Mucosa of rectum (tissue), 2 donors: ENCODE results near the gene MYH6.

Experiments used
- H3K27ac ChIP-seq, 2 donors: one replicate each; pipeline ENCODE4 v1.7.0; 2013; ENCODE audit warnings: inconsistent platforms in 2 of 2, low read depth in 2 of 2, low read length in 2 of 2
- H3K27me3 ChIP-seq, 2 donors: one replicate each; pipeline ENCODE4 v1.7.0; 2013; ENCODE audit warnings: low read length in 2 of 2; ENCODE audit not compliant: control insufficient read depth in 2 of 2, insufficient read depth in 2 of 2
- H3K36me3 ChIP-seq, 2 donors: one replicate each; pipeline ENCODE4 v1.7.0; 2013; ENCODE audit warnings: low read length in 2 of 2; ENCODE audit not compliant: control insufficient read depth in 2 of 2, insufficient read depth in 2 of 2
- H3K4me1 ChIP-seq, 2 donors: one replicate each; pipeline ENCODE4 v1.7.0; 2013; ENCODE audit warnings: low read length in 2 of 2, mild to moderate bottlenecking in 1 of 2; ENCODE audit not compliant: control insufficient read depth in 2 of 2, insufficient read depth in 2 of 2
- H3K4me3 ChIP-seq, 2 donors: one replicate each; pipeline ENCODE4 v1.7.0; 2013; ENCODE audit warnings: low read length in 2 of 2
- H3K9ac ChIP-seq, 2 donors: one replicate each; pipeline ENCODE4 v1.7.0; 2013; ENCODE audit warnings: low read length in 2 of 2, low read depth in 1 of 2, mild to moderate bottlenecking in 1 of 2
- H3K9me3 ChIP-seq, 2 donors: one replicate each; pipeline ENCODE4 v1.7.0; 2013; ENCODE audit warnings: low read length in 2 of 2; ENCODE audit not compliant: control insufficient read depth in 2 of 2
- donor health status: healthy.
- donor health status: Normal muscosa, but diverticular disease.

Gene MYH6

GRCh38 chr14:23435543-23436326 lies 27.7 kb upstream of the MYH6 start, which contains the start of gene MYH7:
TSS of gene MYH7 (minus strand) at chr14:23435660. CDS start at chr14:23433732, 1,928 bp downstream.
- Histone ChIP-seq H3K36me3 (no peaks in the 10 kb centered on the region), H3K27ac (no peak within 1 kb of the TSS), H3K9me3 (no peaks in the 10 kb centered on the region), H3K4me3 (no peak within 1 kb of the TSS), H3K27me3 (no peaks in the 10 kb centered on the region), H3K9ac (no peak within 1 kb of the TSS), H3K4me1 (no peaks in the 10 kb centered on the region)

GRCh38 chr14:23434488-23435222 lies 26.6 kb upstream of the MYH6 start:
- no peaks in the 10 kb centered on the region for H3K36me3 ChIP-seq
- no peak overlapping the region for H3K27ac ChIP-seq
- H3K27me3 ChIP-seq, result no peaks in the 10 kb centered on the region
- no peaks in the 10 kb centered on the region for H3K9me3 ChIP-seq
- no peak overlapping the region for H3K4me3 ChIP-seq
- no peak overlapping the region for H3K9ac ChIP-seq
- H3K4me1 ChIP-seq, result no peaks in the 10 kb centered on the region

GRCh38 chr14:23433457-23433856 lies 25.4 kb upstream of the MYH6 start:
- Histone ChIP-seq H3K4me3 (no peak overlapping the region), H3K9me3 (no peaks in the 10 kb centered on the region), H3K27ac (no peak overlapping the region), H3K27me3 (no peaks in the 10 kb centered on the region), H3K36me3 (no peaks in the 10 kb centered on the region), H3K9ac (no peak overlapping the region), H3K4me1 (no peaks in the 10 kb centered on the region)

- no peak overlapping the region for H3K27ac ChIP-seq
- H3K4me1 ChIP-seq, result no peaks in the 10 kb centered on the region
- H3K9ac ChIP-seq, result no peak overlapping the region
- H3K4me3 ChIP-seq, result no peak overlapping the region
- H3K36me3 ChIP-seq, result no peaks in the 10 kb centered on the region
- peaks cover 0 to 1% of the 10 kb centered on the region in 2 donors for H3K27me3 ChIP-seq
- H3K9me3 ChIP-seq, result no peaks in the 10 kb centered on the region
Observed at GRCh38 chr14:23432946-23433345, 24.9 kb upstream of the MYH6 start.

GRCh38 chr14:23432102-23432925 lies 24.2 kb upstream of the MYH6 start:
- H3K9ac ChIP-seq, result no peak overlapping the region
- no peak overlapping the region for H3K4me3 ChIP-seq

GRCh38 chr14:23431486-23431885 lies 23.4 kb upstream of the MYH6 start:
- no peak overlapping the region for H3K4me3 ChIP-seq

More at GRCh38 chr14:23432102-23432925, 24.2 kb upstream of the MYH6 start:
- H3K27ac ChIP-seq, result no peak overlapping the region
- peaks cover 0 to 4% of the 10 kb centered on the region in 2 donors for H3K27me3 ChIP-seq
- no peaks in the 10 kb centered on the region for H3K36me3 ChIP-seq
- no peaks in the 10 kb centered on the region for H3K4me1 ChIP-seq
- no peaks in the 10 kb centered on the region for H3K9me3 ChIP-seq

GRCh38 chr14:23430723-23431085 lies 22.6 kb upstream of the MYH6 start:
- H3K27me3 ChIP-seq, result peaks cover 0 to 4% of the 10 kb centered on the region in 2 donors
- H3K4me3 ChIP-seq, result no peak overlapping the region
- no peak overlapping the region for H3K9ac ChIP-seq
- no peak overlapping the region for H3K27ac ChIP-seq
- H3K9me3 ChIP-seq, result no peaks in the 10 kb centered on the region
- H3K4me1 ChIP-seq, result no peaks in the 10 kb centered on the region
- H3K36me3 ChIP-seq, result no peaks in the 10 kb centered on the region

More at GRCh38 chr14:23431486-23431885, 23.4 kb upstream of the MYH6 start:
- no peaks in the 10 kb centered on the region for H3K4me1 ChIP-seq
- H3K27me3 ChIP-seq, result peaks cover 0 to 4% of the 10 kb centered on the region in 2 donors
- no peaks in the 10 kb centered on the region for H3K36me3 ChIP-seq
- no peak overlapping the region for H3K9ac ChIP-seq
- no peak overlapping the region for H3K27ac ChIP-seq
- no peaks in the 10 kb centered on the region for H3K9me3 ChIP-seq

- peaks cover 0 to 4% of the 10 kb centered on the region in 2 donors for H3K27me3 ChIP-seq
- no peaks in the 10 kb centered on the region for H3K36me3 ChIP-seq
- H3K9ac ChIP-seq, result no peak overlapping the region
- H3K4me3 ChIP-seq, result no peak overlapping the region
- no peaks in the 10 kb centered on the region for H3K4me1 ChIP-seq
- H3K9me3 ChIP-seq, result no peaks in the 10 kb centered on the region
- H3K27ac ChIP-seq, result no peak overlapping the region
Observed at GRCh38 chr14:23430016-23430722, 22.1 kb upstream of the MYH6 start.

GRCh38 chr14:23428686-23429495 lies 20.8 kb upstream of the MYH6 start:
- Histone ChIP-seq H3K9me3 (no peaks in the 10 kb centered on the region), H3K27me3 (peaks cover 0 to 4% of the 10 kb centered on the region in 2 donors), H3K4me1 (no peaks in the 10 kb centered on the region), H3K4me3 (no peak overlapping the region), H3K27ac (no peak overlapping the region), H3K9ac (no peak overlapping the region), H3K36me3 (no peaks in the 10 kb centered on the region)
